Testis (tissue), 3 donors: ENCODE measurements around the gene HSPA1B. TPM values are rescaled to one million over a fixed set of nuclear protein-coding genes. Genes with fewer than 3 reads are reported as not detected.
"Not testable (repeated sequence)": the region's sequence is repeated elsewhere in the genome, so short reads cannot be mapped to it uniquely, and the experiment has no call there.

ENCODE experiments used
- DNase-seq: peaks from one replicate; pipeline ENCODE4 v3.0.0-alpha.2; 2019
- H3K27ac ChIP-seq, 2 donors: fragments of 200-600 bp; sonication (generic); one replicate each; pipeline ENCODE4 v1.5.1; 2019
- H3K27me3 ChIP-seq: fragments of 200-600 bp; sonication (generic); one replicate; pipeline ENCODE4 v1.5.1; 2019
- H3K36me3 ChIP-seq: fragments of 200-600 bp; sonication (generic); one replicate; pipeline ENCODE4 v1.5.1; 2017; ENCODE audit warnings: low read depth; ENCODE audit errors: missing control alignments
- H3K4me1 ChIP-seq: fragments of 200-600 bp; sonication (generic); one replicate; pipeline ENCODE4 v1.5.1; 2019
- H3K4me3 ChIP-seq, 2 donors: fragments of 200-600 bp; sonication (generic); one replicate each; pipeline ENCODE4 v1.5.1; 2017 to 2019
- H3K9me3 ChIP-seq: fragments of 200-600 bp; sonication (generic); one replicate; pipeline ENCODE4 v1.5.1; 2017
- POLR2A ChIP-seq: fragments of 450-650 bp; IDR thresholded peaks from one replicate; pipeline ENCODE4 v1.6.1; 2017; ENCODE audit warnings: antibody characterized with exemption, mild to moderate bottlenecking, moderate library complexity
- WGBS, 2 donors: methylation state at CpG; one replicate each; pipeline ENCODE4 v1.1.5; 2018; 5-methylcytosine and 5-hydroxymethylcytosine counted together
- intact Hi-C: fragments of 100-400 bp; cut with DNase I; formaldehyde crosslinking; loops from one replicate; pipeline ENCODE4 v1.15.1; 2023; ENCODE audit warnings: low total_unique reads
- polyA plus RNA-seq: library from polyadenylated mRNA; stranded (reverse); fragments of 350-450 nt; fragmentation: Illumina TruSeq; extraction: RNeasy Lipid Tissue Mini Kit (QIAGEN cat#74804); gene quantifications from one replicate; pipeline ENCODE4 v1.2.3, GENCODE V29; 2014; ENCODE audit warnings: low read depth, low replicate concordance; ENCODE audit not compliant: insufficient read depth
- total RNA-seq, 2 donors: library from RNA; depleted of rRNA; stranded (reverse); fragments of >200 nt; gene quantifications; one replicate each; pipeline ENCODE4 v1.2.3, GENCODE V29; 2016
- TF ChIP-seq, protein P1 (sequence below), 3 experiments: fragments of 450-650 bp in 2 of 3; fragments of 200-600 bp in 1 of 3; sonication (generic) in 1 of 3; IDR thresholded peaks; one replicate each; pipeline ENCODE4 v1.5.1; 2016 to 2019; ENCODE audit warnings: antibody characterized with exemption in 3 of 3, mild to moderate bottlenecking in 2 of 3, moderate library complexity in 1 of 3

HSPA1B gene
- total and polyA plus RNA-seq, 3 donors from 2014 or later, result 127 to 204 (median 167) TPM

DNA sequence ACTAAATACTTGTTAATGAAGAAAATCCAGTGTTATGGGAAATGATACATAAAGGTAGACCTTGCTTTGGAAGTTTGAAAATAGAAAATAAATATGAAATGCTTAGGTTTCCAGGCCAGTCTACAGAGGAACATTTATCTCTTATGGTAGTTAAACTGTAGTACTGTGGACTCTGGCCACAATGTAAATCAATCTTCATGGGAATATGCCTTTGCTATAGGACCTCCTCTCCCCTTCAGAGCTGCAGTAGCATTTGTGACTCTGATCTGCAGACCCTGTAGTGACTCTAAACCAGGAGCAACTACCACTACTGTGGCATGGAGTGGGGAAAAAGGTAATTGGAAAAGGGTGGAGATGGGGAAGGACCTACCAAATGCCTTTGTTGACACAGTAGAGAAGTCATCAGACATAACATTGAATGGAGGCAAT, 7.7 kb upstream of the HSPA1B start:
- Histone ChIP-seq H3K4me1 (peaks cover 19% of the 10 kb centered on the region), H3K36me3 (no peaks in the 10 kb centered on the region), H3K27ac (peak overlapping the region in 1 of 2 donors; percentile 99), H3K4me3 (no peak overlapping the region), H3K9me3 (no peaks in the 10 kb centered on the region), H3K27me3 (no peaks in the 10 kb centered on the region)
- intact Hi-C loops, result no loop called here
- TF ChIP-seq, protein P1, sequence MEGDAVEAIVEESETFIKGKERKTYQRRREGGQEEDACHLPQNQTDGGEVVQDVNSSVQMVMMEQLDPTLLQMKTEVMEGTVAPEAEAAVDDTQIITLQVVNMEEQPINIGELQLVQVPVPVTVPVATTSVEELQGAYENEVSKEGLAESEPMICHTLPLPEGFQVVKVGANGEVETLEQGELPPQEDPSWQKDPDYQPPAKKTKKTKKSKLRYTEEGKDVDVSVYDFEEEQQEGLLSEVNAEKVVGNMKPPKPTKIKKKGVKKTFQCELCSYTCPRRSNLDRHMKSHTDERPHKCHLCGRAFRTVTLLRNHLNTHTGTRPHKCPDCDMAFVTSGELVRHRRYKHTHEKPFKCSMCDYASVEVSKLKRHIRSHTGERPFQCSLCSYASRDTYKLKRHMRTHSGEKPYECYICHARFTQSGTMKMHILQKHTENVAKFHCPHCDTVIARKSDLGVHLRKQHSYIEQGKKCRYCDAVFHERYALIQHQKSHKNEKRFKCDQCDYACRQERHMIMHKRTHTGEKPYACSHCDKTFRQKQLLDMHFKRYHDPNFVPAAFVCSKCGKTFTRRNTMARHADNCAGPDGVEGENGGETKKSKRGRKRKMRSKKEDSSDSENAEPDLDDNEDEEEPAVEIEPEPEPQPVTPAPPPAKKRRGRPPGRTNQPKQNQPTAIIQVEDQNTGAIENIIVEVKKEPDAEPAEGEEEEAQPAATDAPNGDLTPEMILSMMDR (IDR thresholded peaks at IDR 0.05), result no peak
- no peak for TF ChIP-seq POLR2A
- no peak for DNase-seq

DNA sequence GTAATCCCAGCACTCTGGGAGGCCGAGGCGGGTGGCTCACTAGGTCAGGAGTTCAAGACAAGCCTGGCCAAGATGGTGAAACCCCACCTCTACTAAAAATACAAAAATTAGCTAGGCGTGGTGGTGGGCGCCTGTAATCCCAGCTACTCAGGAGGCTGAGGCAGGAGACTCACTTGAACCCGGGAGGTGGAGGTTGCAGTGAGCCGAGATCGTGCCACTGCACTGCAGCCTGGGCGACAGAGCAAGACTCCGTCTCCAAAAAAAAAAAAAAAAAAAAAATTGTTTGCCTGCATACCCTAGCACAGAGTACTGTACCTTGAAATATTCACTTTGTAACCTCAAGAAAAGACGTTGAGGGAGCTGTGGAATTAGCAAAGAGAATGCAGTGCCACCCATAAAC, 7.1 kb upstream of the HSPA1B start:
- H3K4me3 ChIP-seq, H3K27me3 ChIP-seq, DNase-seq, intact Hi-C loops, H3K9me3 ChIP-seq, H3K36me3 ChIP-seq: not testable (repeated sequence)
- peaks cover 19% of the 10 kb centered on the region for H3K4me1 ChIP-seq
- peak overlapping the region in 1 of 2 donors; percentile 99 for H3K27ac ChIP-seq
- 80 to 88% methylated on average over 10 of the region's 10 CpGs for WGBS, 2 donors

DNA sequence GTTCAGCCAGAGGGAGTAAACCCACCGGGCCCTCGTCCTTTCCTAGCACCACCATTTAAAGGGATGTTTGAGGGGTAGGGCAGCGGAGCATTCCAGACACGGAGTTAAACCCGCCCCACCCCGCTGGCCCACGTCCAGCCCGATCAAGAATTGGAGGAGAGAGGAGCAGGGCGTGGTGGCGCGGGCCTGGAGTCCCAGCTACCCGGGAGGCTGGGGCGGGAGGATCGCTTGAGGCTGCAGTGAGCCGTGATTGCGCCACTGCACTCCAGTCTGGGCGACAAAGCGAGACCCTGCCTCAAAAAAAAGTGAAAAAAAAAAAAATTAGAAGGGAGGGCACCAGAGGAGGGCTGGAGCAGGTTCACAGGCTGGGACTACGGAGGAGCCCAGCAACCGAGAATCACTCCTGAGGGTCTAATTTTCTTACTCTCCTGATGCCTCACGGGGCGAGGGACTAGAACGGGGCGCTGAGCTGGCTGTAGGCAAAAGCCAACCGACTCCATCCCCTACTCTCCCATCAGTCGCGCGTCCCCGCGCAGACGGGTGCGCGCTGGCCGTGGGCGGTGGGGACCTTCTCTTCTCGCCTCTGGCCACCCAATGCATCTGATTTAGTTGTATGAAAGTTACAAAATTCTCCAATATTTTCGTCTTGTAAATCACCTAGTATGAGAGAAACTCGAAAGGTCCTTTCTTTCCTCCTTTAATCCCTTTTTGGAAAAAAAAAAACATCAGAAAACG, 6.1 kb upstream of the HSPA1B start:
- Histone ChIP-seq H3K4me1 (peaks cover 26% of the 10 kb centered on the region), H3K4me3 (peak overlapping the region; percentile 53 to 75), H3K27me3 (no peaks in the 10 kb centered on the region), H3K27ac (peak overlapping the region; percentile 99 to 100), H3K9me3 (no peaks in the 10 kb centered on the region), H3K36me3 (no peaks in the 10 kb centered on the region)
- intact Hi-C loops, result no loop called here
- peak; percentile 77 for DNase-seq
- TF ChIP-seq POLR2A, result no peak
- TF ChIP-seq, protein P1 (IDR thresholded peaks at IDR 0.05), result no peak
- 2 to 3% methylated on average over 39 of the region's 39 CpGs for WGBS, 2 donors

DNA sequence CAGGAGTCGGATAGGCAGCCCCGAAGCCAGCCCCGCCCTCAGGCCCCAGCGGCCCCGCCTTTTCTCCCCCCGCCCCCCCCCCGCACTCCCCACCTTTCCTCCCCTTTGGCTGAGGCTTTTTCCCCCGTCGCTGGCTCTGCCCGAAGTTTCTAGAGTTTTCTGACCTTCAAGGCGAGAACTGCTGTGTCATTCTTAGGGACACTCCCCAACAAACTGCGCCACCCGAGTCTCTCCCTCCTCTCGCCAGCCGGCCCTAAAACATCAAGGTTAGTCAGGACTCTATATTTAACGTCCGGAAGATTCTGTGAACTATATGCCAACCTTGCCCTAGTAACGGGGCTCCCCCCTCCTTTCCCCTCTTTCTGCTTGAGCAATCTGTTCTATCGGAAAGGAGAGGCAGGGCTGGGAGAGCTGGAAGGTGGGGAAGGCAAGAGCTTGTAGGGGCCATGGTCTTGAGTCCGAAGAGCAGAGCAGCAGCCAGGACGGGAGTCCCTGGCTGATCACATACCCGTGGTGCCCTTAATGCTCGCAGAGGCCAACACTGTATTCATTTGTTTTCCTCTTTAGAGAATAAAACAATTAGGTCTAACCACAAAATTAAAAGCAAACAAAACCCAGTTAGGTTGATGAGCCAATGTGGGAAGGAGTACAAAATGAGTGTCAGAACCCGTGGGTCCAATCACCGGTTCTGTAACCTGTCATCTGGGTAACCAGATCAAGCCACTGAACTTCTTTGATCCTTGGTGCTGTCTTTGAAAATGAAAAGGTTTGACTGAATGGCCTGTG, 5.3 kb upstream of the HSPA1B start:
- H3K27me3 ChIP-seq, result no peaks in the 10 kb centered on the region
- H3K9me3 ChIP-seq, result no peaks in the 10 kb centered on the region
- H3K4me1 ChIP-seq, result peaks cover 28% of the 10 kb centered on the region
- peak overlapping the region; percentile 99 to 100 for H3K27ac ChIP-seq
- peak; percentile 85 for TF ChIP-seq POLR2A
- TF ChIP-seq, protein P1 (IDR thresholded peaks at IDR 0.05), result no peak
- DNase-seq, result peak; percentile 89
- 0% methylated on average over 25 of the region's 25 CpGs for WGBS, 2 donors
- H3K36me3 ChIP-seq, result no peaks in the 10 kb centered on the region
- intact Hi-C loops, result no loop called here
- H3K4me3 ChIP-seq, result peak overlapping the region; percentile 53 to 75

DNA sequence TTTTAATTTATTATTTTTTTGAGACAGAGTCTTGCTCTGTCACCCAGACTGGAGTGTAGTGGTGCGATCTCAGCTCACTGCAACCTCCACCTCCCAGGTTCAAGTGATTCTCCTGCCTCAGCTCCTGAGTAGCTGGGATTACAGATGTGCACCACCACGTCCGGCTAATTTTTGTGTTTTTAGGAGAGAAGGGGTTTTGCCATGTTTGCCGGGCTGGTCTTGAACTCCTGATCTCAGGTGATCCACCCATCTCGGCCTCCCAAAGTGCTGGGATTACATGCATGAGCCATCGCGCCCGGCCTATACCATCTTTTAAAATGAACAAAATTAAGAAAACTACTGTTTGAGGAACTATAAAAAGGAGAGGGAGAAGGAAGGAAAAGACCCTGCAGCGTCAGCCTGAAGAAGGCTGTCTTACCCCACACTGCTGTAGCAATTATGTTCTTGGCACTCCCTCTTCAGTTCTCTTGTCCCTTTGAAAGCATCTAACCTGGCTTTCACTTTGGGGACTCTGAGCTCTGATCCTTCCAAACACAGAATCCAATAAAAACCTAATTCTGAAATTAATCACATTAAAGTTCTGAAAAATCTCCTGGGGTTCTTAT, 3.8 kb upstream of the HSPA1B start:
- H3K36me3 ChIP-seq, H3K9me3 ChIP-seq, H3K4me3 ChIP-seq, DNase-seq, intact Hi-C loops, H3K27me3 ChIP-seq: not testable (repeated sequence)
- Histone ChIP-seq H3K27ac (peak overlapping the region; percentile 99 to 100), H3K4me1 (peaks cover 28% of the 10 kb centered on the region)
- 87 to 88% methylated on average over 9 of the region's 9 CpGs for WGBS, 2 donors
